VCaP (cell line): ENCODE data around the gene BEST2.
A peak's percentile ranks its signal among the peaks of the same experiment; 100 is the strongest.

Experiments used
- H3K27ac ChIP-seq: fragments of 450-650 bp; 2 replicates; pipeline ENCODE4 v1.5.1; 2017
- TF ChIP-seq, protein P1 (sequence below): fragments of 450-650 bp; conservative IDR thresholded peaks from 2 replicates; pipeline ENCODE4 v1.5.1; 2017; ENCODE audit warnings: mild to moderate bottlenecking, moderate library complexity

Gene BEST2

DNA sequence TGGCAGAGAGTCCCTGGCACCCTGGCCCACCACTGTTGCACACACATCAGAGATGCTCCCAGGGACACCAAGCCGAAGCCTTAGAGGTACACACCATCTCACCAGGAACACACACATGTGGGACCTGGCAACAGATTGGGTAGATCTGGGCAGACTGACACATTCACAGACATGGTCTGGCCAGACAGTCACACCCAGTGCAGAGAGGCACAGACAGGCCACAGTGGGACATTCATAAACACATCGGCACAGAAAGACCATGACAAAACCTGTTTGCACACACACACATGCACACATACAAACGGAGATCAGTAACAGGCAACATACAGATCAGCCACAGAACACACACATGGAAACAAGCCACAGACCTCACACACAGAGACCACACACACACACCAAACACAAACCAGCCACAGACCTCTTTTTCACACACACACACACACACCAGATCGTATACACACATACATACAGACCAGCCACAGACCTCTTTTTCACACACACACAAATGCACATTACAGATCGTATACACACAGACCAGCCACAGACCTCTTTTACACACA, 33.4 kb downstream of the BEST2 start:
- H3K27ac ChIP-seq: no peak overlapping the region; the same call in 1 of the 2 replicates
- TF ChIP-seq, protein P1, sequence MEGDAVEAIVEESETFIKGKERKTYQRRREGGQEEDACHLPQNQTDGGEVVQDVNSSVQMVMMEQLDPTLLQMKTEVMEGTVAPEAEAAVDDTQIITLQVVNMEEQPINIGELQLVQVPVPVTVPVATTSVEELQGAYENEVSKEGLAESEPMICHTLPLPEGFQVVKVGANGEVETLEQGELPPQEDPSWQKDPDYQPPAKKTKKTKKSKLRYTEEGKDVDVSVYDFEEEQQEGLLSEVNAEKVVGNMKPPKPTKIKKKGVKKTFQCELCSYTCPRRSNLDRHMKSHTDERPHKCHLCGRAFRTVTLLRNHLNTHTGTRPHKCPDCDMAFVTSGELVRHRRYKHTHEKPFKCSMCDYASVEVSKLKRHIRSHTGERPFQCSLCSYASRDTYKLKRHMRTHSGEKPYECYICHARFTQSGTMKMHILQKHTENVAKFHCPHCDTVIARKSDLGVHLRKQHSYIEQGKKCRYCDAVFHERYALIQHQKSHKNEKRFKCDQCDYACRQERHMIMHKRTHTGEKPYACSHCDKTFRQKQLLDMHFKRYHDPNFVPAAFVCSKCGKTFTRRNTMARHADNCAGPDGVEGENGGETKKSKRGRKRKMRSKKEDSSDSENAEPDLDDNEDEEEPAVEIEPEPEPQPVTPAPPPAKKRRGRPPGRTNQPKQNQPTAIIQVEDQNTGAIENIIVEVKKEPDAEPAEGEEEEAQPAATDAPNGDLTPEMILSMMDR: no peak

DNA sequence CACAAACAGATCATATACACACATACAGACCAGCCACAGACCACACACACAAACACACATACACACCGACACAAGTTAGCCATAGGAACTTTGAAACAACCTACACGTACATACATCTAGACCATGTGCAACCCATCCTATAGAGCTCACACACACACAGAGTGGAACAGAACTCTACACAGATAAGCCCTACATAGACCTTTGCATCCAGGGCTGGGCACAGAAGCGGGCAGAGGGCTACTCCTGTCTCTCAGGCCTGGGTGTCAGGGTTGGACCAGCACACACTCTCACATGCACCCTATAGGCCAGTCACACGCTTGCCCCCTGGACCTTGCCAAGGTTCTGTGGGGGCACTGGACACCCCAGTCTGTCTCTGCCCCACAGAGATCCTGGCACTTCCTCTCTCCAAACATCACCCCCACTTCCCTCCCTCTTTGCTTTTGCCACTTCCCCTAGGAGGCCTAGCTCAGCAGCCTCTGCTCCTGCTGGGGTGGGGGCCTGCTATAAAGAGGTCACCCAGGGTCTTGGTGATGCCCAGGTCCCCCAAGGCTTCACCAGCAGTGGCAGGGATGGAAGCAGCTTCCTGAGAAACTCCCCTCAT, 33.9 kb downstream of the BEST2 start:
- TF ChIP-seq, protein P1: no peak
- H3K27ac ChIP-seq: peak overlapping the region; percentile 20; the same call in 1 of the 2 replicates

DNA sequence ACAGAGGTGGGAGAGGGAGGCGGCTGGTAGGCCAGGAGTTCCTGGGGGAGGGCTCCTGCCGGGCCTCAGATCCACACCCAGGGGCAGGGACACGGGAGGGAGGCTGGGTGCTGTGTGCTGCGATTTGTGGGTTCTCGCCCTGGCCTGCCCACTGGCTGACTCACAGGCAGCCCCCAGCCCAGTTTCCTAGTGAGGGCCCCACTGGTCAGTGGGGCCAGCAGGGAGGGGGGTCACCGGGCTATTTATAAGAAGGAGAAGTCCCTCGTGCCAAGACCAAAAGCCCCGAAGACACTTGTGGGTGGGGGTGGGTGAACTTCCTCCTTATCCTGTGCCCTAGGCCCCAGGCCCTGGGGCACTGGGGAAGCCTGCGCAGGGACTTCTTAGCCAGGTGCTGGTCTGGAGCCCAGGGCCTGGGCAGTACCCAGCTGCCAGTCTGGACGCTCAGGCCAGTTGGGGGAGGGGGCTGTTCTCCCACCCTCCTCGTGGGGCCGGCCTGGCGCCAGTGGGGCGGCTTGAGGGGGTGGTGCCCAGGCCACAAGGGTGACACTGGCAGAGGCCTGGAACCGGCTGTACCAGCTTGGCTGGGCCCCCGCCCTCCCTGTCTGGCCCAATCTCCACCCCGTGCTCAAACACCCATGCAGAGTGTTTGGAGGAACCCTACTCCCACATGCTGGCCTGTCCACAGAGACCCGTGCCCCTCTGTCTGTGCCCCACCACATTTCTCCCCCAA, 34.7 kb downstream of the BEST2 start:
- H3K27ac ChIP-seq: peak overlapping the region; percentile 20; the same call in 1 of the 2 replicates
- TF ChIP-seq, protein P1: no peak

DNA sequence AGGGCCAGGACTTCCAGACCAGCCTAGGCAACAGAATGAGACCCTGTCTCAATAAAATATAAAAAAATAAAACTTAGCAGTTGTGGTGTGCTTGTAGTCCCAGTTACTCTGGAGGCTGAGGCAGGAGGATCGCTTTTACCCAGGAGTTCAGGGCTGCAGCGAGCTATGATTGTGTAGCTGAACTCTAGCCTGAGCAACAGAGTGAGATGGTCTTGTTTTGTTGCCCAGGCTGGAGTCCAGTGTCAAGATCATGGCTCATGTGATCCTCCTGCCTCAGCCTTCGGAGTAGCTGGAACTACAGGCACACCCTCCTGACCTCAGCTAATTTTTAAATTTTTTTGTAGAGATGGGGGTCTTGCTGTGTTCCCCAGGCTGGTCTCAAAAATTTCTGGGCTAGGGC, 35.4 kb downstream of the BEST2 start:
- TF ChIP-seq, protein P1: no peak
- peak overlapping the region; percentile 20; the same call in 1 of the 2 replicates for H3K27ac ChIP-seq

DNA sequence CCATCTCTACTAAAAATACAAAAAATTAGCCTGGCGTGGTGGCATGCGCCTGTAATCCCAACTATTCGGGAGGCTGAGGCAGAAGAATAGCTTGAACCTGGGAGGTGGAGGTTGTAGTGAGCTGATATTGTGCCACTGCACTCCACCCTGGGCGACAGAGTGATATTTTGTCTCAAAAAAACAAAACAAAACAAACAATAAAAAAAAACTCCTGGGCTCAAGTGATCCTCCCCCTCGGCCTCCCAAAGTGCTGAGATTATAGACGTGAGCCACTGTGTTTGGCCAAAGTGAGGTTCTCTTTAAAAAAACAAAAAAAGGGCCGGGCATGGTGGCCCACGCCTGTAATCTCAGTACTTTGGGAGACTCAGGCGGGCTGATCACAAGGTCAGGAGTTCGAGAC, 35.9 kb downstream of the BEST2 start:
- no peak overlapping the region for H3K27ac ChIP-seq

DNA sequence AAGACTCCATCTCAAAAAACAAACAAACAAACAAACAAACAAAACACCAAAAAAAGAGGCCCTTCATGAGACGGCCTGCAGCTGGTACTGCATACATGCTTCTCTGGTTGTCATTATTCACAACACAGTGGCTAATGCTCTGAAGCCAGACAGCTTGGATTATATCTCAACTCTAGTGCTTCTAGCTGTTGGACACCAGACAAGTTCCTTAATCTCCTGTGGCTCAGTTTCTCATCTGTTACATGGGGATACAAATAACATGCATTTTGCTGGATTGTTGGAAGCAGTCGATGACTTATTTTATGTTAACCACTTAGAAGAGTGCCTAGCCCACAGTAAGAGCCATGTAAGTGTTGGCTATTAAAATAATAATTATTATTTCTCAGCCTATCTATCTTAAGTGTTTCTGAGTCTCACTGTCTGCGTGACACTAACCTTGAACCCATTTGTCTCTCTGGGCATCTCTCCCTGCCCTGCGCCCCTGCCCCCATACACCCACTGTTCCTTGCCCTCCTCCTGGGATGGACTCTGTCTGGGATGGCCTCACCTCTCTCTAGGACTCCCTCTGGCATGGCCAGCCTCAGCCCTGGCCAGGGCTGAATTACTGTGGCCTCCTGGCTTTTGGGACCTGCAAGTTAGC, 36.6 kb downstream of the BEST2 start:
- TF ChIP-seq, protein P1: no peak
- H3K27ac ChIP-seq: peak overlapping the region; percentile 91; the same call in 1 of the 2 replicates

More for the DNA sequence above, 35.9 kb downstream of the BEST2 start:
- TF ChIP-seq, protein P1: no peak

DNA sequence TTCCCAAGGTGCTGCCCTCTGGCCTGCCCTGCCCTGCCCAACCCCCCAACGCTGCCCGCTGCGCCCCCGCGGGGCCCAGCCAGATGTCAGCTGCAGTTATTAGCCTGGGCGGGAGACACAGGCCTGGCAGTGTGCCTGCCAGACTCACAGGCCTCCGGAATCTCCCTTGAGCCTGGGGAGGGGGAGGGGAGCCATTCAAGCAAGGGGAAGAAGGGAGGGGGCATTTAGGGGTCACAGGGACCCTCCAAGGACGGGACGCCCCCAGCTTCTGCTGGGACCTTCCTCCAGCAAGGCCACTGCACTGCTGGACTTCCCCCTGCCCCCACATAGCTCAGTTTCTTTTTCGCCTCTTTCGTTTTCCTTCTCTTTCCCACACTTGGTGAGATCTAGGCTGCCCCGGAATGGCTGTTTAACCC, 37.1 kb downstream of the BEST2 start:
- peak overlapping the region; percentile 91; the same call in 1 of the 2 replicates for H3K27ac ChIP-seq

More for the DNA sequence above, 37.1 kb downstream of the BEST2 start:
- TF ChIP-seq, protein P1: no peak
